Measurements from ENCODE around the gene NEK10. TPM values are rescaled to one million over a fixed set of nuclear protein-coding genes. Genes with fewer than 3 reads are reported as not detected.

The NEK10 gene
- total and polyA plus RNA-seq, 9 of the 15 experiments (the other 6 are each of a cell fraction or from before 2014, with no cell fraction given), result 0.07 TPM; not detected in 8

- Histone ChIP-seq H3K27ac (ENCODE audit: extremely low read depth, low read depth, low read length) (no peak overlapping the region), H3K79me2 (ENCODE audit: control insufficient read depth, insufficient read depth, low read length) (no peaks in the 10 kb centered on the region), H4K20me1 (replicated peaks; ENCODE audit: control insufficient read depth, insufficient read depth, low read length) (no peaks in the 10 kb centered on the region), H3K4me3 (no peak overlapping the region), H3K4me1 (replicated peaks in 1 of 2; ENCODE audit: control insufficient read depth in 2 of 2, insufficient read depth in 2 of 2, low read length in 2 of 2) (no peaks in the 10 kb centered on the region), H3K9me1 (ENCODE audit: control insufficient read depth, insufficient read depth, low read length) (no peaks in the 10 kb centered on the region), H3K27me3 (ENCODE audit: control insufficient read depth in 2 of 2, insufficient read depth in 2 of 2, low read length in 2 of 2) (no peaks in the 10 kb centered on the region), H3K4me2 (ENCODE audit: insufficient read depth, low read length) (no peak overlapping the region), H3K9me3 (replicated peaks; ENCODE audit: control insufficient read depth, insufficient read depth, low read depth, low read length) (peaks cover 2% of the 10 kb centered on the region; the same call in 1 of the 2 replicates), H3K36me3 (ENCODE audit: control insufficient read depth, insufficient read depth, low read length) (no peaks in the 10 kb centered on the region), H2AFZ (ENCODE audit: low read depth, low read length) (no peak overlapping the region), H3K9ac (ENCODE audit: insufficient read depth in 1 of 2, low read depth in 2 of 2, low read length in 2 of 2) (no peak overlapping the region)
- POLR2A ChIA-PET, result interaction anchor here (0.8 kb wide), 1 partner anchor 11 kb away, joined by 3 read pairs; no protein-coding TSS in a partner anchor
- BruUV-seq (replicated peaks), result no TSS peak
- in situ Hi-C loops (cut with MboI), result no loop called here
- intact Hi-C loops (cut with micrococcal nuclease), result no loop called here
- ATAC-seq, result no peak
- FAIRE-seq, result no peak
- TF ChIP-seq ZNF212 (CRISPR knock-in tag; IDR thresholded peaks at IDR 0.05) (no peak), TAF7 (tag; IDR thresholded peaks at IDR 0.05) (no peak), MAZ (CRISPR knock-in tag; conservative IDR thresholded peaks at IDR 0.05 in 1 of 2, IDR thresholded peaks at IDR 0.05 in 1 of 2) (no peak), ZNF311 (CRISPR knock-in tag; IDR thresholded peaks at IDR 0.05) (no peak), RCOR1 (IDR thresholded peaks at IDR 0.05; ENCODE audit: borderline replicate concordance in 1 of 2, low read depth in 2 of 2, low read length in 2 of 2) (no peak), ARID4B (CRISPR knock-in tag; IDR thresholded peaks at IDR 0.05) (no peak), THAP7 (CRISPR knock-in tag; IDR thresholded peaks at IDR 0.05) (no peak), MECOM (CRISPR knock-in tag; IDR thresholded peaks at IDR 0.05) (no peak), BHLHE40 (IDR thresholded peaks at IDR 0.05; ENCODE audit: low read length) (no peak)
- CTCF ChIA-PET (ENCODE audit: low intra/inter-chr PET ratio), result interaction anchor here (0.6 kb wide), 1 partner anchor 452 kb away, joined by 3 read pairs; no protein-coding TSS in a partner anchor
- no peak for DNase-seq (ENCODE audit: extremely low read depth in 1 of 4, low spot score in 3 of 4)
- 1% methylated on average over 5 of the region's 5 CpGs for WGBS (ENCODE audit: insufficient coverage, low coverage, missing lambda C conversion rate)
These were observed 287.6 kb downstream of the NEK10 start for GRCh38 chr3:27081566-27081965.
